Skin of body (tissue), 2 donors: Measurements from ENCODE around the gene NBEAL1. TPM values are rescaled to one million over a fixed set of nuclear protein-coding genes. Genes with fewer than 3 reads are reported as not detected.
"Not testable (repeated sequence)": the region's sequence is repeated elsewhere in the genome, so short reads cannot be mapped to it uniquely, and the experiment has no call there.

Experiments
- DNase-seq: peaks from one replicate; lab custom pipeline; 2025; lab: John Stamatoyannopoulos, UW
- total RNA-seq: library from RNA; depleted of rRNA; stranded (reverse); fragments of >200 nt; gene quantifications from one replicate; pipeline ENCODE4 v1.2.3, GENCODE V29; 2014

The NBEAL1 gene
- total RNA-seq, 1 donor from 2014 or later = 38.8 TPM

GRCh38 chr2:203038586-203038985 lies 23.9 kb downstream of the NBEAL1 start:
- no peak for DNase-seq

DNA sequence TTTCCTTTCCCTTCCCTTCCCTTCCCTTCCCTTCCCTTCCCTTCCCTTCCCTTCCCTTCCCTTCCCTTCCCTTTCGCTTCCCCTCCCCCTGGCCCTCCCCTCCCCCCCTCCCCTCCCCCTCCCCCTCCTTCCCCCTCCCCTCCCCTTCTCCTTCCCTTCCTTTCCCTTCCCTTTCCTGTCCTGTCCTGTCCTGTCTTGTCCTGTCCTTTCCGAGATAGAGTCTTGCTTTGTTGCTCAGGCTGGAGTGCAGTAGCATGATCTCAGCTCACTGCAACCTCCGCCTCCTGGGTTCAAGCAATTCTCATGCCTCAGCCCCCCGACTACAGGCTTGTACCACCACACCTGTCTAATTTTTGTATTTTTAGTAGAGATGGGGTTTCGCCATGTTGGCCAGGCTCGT lies 24.5 kb downstream of the NBEAL1 start:
- DNase-seq = not testable (repeated sequence)

DNA sequence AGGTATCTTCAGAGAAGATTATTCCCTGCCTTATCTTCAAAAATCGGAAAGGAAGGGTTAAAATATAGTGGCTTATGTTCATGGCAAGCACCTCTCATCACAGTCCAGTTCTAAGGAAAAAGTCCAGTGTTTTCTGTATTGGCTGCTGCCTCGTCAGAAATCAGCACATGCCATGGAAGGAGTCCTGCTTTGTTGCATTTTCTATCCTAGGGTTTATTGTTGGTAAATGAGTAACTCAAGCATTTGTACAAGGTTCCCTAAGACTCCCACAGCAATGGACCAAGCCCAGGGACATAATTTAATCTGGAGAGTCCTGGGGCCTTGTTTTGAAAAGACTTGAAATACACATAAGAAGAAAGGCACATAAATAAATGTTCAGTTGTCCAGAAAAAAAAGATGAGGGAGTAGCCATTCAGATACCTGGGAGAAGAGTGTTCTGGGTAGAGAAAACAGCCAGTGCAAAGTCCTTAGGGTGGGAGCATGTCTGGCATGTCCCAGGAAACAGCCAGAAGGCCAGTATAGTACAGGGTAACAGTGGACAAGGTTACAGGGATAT lies 26.4 kb downstream of the NBEAL1 start:
- no peak for DNase-seq

DNA sequence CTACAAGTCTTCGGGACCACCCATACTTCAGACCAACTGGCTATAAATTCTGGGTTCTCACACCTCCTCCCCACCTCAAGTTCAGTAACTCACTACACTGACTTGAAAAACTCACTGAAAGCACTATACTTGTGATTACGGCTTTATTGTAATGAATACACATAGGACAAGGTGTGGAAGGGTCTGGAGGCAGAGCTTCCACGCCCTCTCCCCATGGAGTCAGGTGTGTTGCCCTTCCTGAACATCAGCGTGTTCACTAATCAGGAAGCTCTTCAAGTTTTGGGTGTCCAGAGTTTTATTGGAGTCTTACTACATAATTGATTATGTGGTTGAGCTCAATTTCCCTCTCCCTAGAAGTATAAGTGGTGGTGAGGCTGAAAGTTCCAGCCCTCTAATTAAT lies 27.5 kb downstream of the NBEAL1 start:
- DNase-seq = no peak

GRCh38 chr2:203043226-203043625 lies 28.6 kb downstream of the NBEAL1 start:
- DNase-seq = no peak

GRCh38 chr2:203045867-203046266 lies 31.2 kb downstream of the NBEAL1 start:
- no peak for DNase-seq

DNA sequence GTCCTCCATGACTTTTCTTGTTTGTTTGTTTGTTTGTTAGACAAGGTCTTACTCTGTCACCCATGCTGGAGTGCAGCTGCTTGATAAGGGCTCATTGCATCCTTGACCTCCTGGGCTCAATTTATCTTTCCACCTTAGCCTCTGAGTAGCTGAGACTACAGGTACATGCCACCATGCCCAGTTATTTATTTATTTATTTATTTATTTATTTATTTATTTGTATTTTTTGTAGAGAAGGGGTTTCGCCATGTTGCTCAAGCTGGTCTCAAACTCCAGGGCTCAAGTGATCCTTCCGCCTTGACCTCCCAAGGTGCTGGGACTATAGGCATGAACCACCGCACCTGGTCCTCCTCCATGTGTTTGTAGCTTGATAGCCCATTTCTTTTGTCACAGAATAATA lies 37.9 kb downstream of the NBEAL1 start:
- no peak for DNase-seq

GRCh38 chr2:203059567-203060240 lies 45.0 kb downstream of the NBEAL1 start:
- DNase-seq = no peak

- DNase-seq = no peak
Measured at GRCh38 chr2:203061346-203061745, 46.7 kb downstream of the NBEAL1 start.

DNA sequence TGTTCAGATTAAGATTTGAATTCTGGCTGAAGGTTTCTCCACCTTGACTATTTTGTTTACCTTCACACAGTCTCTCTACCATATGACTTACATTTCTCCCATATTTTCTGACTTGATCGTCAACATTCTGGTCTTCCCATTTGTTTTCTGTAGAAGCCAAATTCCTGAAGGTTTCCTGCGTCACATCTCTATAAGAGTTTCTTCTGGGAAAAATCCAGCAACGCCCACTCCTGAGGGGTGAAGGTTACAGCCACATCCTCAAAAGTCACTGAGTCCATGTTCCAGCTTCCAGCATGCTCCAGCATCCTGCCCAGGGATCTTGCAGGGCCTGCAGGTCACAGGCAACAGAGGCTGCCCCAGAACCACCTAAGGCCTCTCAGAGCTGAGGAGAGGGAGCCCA lies 47.5 kb downstream of the NBEAL1 start:
- DNase-seq = no peak

GRCh38 chr2:203066519-203067091 lies 51.9 kb downstream of the NBEAL1 start:
- not testable (repeated sequence) for DNase-seq

GRCh38 chr2:203070701-203071100 lies 56.0 kb downstream of the NBEAL1 start:
- DNase-seq = no peak

DNA sequence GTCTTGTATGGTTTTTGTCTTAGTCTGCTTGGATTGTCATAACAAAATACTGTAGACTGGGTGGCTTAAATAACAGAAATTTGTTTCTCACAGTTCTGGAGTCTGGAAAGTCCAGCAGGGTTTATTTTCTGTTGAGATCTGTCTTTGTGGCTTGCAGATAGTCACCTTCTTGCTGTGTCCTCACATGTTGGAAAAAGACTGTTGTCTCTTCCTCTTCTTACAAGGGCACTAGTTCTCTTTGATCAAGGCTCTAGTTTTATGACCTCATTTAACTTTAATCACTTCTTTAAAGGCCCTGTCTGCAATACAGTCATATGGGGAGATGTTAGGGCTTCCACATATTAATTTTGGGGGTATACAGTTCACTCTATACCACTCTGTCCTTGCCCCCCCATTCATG lies 56.5 kb downstream of the NBEAL1 start:
- no peak for DNase-seq

DNA sequence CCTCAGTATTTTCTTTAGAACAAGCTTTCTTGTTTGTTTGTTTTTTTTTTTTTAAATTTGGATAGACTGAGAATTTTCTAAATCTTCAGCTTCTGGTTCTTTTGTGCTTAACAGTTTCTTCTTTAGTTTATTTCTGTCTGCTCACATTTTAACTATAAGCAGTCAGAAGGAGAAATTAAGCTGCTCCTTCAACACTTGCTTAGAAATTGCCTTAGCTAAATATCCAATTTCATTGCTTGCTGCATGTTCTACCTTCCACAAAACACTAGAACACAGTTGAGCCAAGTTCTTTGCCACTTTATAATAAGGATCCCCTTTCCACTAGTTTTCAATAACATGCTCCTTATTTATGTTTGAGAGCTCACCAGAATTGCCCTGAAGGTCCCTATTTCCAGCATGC lies 57.7 kb downstream of the NBEAL1 start:
- no peak for DNase-seq

- DNase-seq = no peak
Measured at GRCh38 chr2:203077451-203077850, 62.8 kb downstream of the NBEAL1 start.

DNA sequence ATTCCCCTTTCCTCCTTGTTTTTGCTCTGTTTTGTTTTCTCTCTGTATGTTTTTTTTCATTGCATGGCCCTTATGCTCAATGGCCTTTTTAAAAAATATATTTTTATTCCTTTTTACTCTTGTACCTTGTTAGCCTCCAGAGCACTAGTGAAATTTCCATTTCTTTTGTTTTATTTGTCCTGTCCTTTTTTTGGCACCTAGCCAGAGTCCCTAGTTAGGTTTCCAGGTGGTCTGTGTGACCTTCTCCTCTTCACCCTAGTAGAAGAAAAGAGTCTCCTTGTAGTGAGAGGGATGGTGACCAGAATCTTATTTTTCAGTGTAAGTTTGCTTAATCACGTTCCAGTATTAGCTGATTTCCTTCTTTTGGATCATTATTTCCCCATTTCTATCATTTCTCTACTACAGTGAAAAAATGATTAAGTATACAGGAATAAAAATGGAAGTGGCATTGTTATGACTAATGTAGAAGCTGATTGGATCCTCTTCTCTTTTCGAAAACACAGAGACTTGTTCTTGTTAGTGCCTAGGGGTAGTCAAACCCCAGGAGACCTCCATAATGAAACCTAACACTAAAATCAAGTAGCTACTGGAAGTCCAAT lies 65.9 kb downstream of the NBEAL1 start:
- no peak for DNase-seq

- DNase-seq = no peak
Measured at GRCh38 chr2:203083328-203083727, 68.7 kb downstream of the NBEAL1 start.

DNA sequence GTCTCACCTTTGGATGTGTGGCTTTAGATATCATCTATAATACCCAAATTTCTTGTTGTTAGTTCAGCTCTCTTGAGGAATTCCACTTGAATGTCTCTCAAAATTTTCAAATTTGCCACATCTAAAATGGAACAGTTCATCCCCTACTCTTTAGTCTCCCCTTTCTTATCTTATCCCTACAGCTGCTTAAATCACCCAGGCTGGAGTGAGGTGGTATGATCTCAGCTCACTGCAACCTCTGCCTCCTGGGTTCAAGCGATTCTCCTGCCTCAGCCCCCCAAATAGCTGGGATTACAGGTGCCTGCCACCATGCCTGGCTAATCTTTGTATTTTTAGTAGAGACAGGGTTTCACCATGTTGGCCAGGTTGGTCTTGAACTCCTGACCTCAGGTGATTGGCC lies 71.7 kb downstream of the NBEAL1 start:
- DNase-seq = not testable (repeated sequence)

DNA sequence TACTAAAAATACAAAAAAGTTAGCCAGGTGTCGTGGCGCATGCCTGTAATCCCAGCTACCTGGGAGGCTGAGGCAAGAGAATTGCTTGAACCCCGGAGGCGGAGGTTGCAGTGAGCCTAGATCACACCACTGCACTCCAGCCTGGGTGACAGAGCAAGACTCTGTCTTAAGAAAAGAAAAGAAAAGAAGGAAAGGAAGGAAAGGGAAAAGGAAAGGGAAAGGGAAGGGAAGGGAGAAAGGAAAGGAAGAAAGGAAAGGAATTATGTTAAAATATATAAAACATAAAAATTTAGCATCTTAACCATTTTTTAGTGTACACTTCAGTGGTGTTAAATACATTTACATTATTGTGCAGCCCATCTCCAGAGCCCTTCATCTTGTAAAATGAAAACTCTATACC lies 76.0 kb downstream of the NBEAL1 start:
- DNase-seq = not testable (repeated sequence)

DNA sequence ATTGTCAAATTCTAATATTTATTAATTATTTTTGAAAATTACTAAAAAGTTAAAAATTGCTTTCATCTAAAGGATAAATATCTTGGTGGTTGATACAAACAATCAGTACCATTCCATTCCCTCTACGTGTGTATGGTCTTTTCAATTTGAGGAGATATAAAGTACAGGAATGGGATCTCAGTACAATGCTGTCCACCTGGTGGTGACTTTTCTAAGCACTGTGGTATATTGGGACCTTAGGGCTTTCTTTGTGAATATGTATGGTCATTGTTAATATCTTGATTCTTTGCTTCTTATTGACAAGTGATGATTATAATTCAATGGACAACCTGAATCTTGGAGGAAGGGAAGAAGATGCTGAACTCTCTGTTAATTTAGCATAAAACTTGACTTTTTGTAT lies 83.1 kb downstream of the NBEAL1 start:
- no peak for DNase-seq

- DNase-seq = not testable (repeated sequence)
Measured at GRCh38 chr2:203102357-203102756, 87.7 kb downstream of the NBEAL1 start.

DNA sequence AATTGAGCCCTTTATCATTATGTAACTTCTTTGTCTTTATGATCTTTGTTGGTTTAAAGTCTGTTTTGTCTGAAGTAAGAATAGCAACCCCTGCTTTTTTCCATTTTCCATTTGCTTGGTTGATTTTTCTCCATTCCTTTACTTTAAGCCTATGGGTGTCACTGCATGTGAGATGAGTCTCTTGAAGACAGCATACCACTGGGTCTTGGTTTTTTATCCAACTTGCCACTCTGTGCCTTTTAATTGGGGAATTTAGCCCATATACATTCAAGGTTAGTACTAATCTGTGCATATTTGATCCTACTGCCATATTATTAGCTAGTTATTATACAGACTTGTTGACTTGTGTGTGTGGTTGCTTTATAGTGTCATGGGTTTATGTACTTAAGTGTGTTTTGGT lies 89.6 kb downstream of the NBEAL1 start:
- DNase-seq = no peak

- no peak for DNase-seq
Measured at GRCh38 chr2:203105996-203106395, 91.3 kb downstream of the NBEAL1 start.
